GM19467 (cell line): ENCODE results near the gene PDSS2.
"Not testable (repeated sequence)": the region's sequence is repeated elsewhere in the genome, so short reads cannot be mapped to it uniquely, and the experiment has no call there.

Experiments
- ATAC-seq: cut with Tn5 transposase; IDR thresholded peaks from one replicate; pipeline ENCODE4 v1.9.1; 2021; ENCODE audit warnings: mild to moderate bottlenecking, moderate library complexity; ENCODE audit not compliant: unreplicated experiment

Gene PDSS2

GRCh38 chr6:107369493-107369892 lies 89.9 kb downstream of the PDSS2 start:
- ATAC-seq, result no peak

GRCh38 chr6:107368471-107368870 lies 90.9 kb downstream of the PDSS2 start:
- ATAC-seq, result no peak

GRCh38 chr6:107364173-107364572 lies 95.2 kb downstream of the PDSS2 start:
- ATAC-seq, result not testable (repeated sequence)

GRCh38 chr6:107361753-107362604 lies 97.4 kb downstream of the PDSS2 start:
- no peak for ATAC-seq

GRCh38 chr6:107360476-107360875 lies 98.9 kb downstream of the PDSS2 start:
- ATAC-seq, result no peak

- no peak for ATAC-seq
These were observed 101.5 kb downstream of the PDSS2 start for GRCh38 chr6:107357842-107358241.

GRCh38 chr6:107357031-107357430 lies 102.3 kb downstream of the PDSS2 start:
- ATAC-seq, result no peak

GRCh38 chr6:107355659-107356058 lies 103.7 kb downstream of the PDSS2 start:
- no peak for ATAC-seq

GRCh38 chr6:107354451-107354850 lies 104.9 kb downstream of the PDSS2 start:
- no peak for ATAC-seq

GRCh38 chr6:107353773-107354382 lies 105.5 kb downstream of the PDSS2 start:
- ATAC-seq, result no peak

GRCh38 chr6:107348224-107348623 lies 111.1 kb downstream of the PDSS2 start:
- no peak for ATAC-seq

- ATAC-seq, result no peak
These were observed 114.0 kb downstream of the PDSS2 start for GRCh38 chr6:107345393-107345792.

- no peak for ATAC-seq
These were observed 114.4 kb downstream of the PDSS2 start for GRCh38 chr6:107344981-107345380.

- no peak for ATAC-seq
These were observed 115.0 kb downstream of the PDSS2 start for GRCh38 chr6:107344383-107344782.

GRCh38 chr6:107342144-107342543 lies 117.2 kb downstream of the PDSS2 start:
- no peak for ATAC-seq

- no peak for ATAC-seq
These were observed 118.5 kb downstream of the PDSS2 start for GRCh38 chr6:107340881-107341280.

- ATAC-seq, result no peak
These were observed 122.1 kb downstream of the PDSS2 start for GRCh38 chr6:107337191-107337741.

GRCh38 chr6:107334026-107334425 lies 125.3 kb downstream of the PDSS2 start:
- no peak for ATAC-seq

GRCh38 chr6:107333491-107333890 lies 125.9 kb downstream of the PDSS2 start:
- ATAC-seq, result no peak

GRCh38 chr6:107331409-107332386 lies 127.7 kb downstream of the PDSS2 start:
- ATAC-seq, result no peak

- peak; percentile 97 for ATAC-seq
These were observed 129.2 kb downstream of the PDSS2 start for GRCh38 chr6:107330168-107330567.
